Measurements from ENCODE around the gene M1AP.

- TF ChIP-seq EZH2 (IDR thresholded peaks at IDR 0.05): no peak
- no peak for TF ChIP-seq EZH2phosphoT487 (IDR thresholded peaks at IDR 0.05)
Observed at GRCh38 chr2:74695663-74696062, 47.5 kb upstream of the M1AP start.

All from neural progenitor cell (in vitro differentiated cells).